ENCODE measurements around the gene DPP9. TPM values are rescaled to one million over a fixed set of nuclear protein-coding genes. Genes with fewer than 3 reads are reported as not detected.

Gene DPP9
- total and polyA plus RNA-seq, 2 of the 13 experiments (the other 11 are each of a cell fraction or from before 2014, with no cell fraction given) = 8.4 to 25.8 TPM

DNA sequence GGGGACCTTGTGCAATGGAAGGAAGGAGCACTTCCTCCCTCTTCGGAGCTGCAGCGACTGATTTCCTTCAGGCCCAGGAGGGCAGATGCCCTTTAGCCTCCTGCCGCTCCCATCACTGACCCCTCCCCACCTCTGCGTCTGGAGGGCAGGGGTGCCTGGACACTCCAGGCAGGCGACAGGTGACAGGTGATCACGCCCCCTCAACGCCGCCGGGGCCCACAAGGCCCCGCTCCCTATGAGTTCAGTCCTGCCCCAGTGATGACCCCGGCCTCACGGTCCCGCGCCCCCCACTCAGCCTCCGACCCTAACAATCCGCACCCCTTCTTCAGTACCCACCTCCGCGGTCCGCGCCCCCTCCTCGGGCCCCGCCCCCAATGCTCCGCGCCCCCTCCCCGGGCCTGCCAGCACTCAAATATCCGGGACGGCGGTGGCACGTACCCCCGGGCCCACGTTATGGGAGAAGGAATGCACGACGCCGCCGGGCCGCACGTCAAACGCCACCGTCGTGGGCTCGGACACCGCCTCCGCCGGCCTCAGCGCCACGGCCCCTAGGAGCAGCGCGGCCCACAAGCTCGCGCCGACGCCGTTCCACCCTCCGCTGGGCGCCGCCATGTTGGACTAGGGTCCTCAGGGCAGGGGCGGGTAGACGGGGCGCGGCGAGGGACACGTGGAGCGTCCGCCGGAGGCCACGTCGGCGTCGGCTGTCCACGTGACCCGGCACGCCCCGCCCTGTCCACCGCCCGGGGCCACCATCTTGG lies 53.7 kb downstream of the DPP9 start, which contains the start of gene MYDGF (continued):
- TF ChIP-seq MEIS1 (CRISPR knock-in tag; IDR thresholded peaks at IDR 0.05; ENCODE audit: borderline replicate concordance) (peak; percentile 56), ZNF264 (CRISPR knock-in tag; IDR thresholded peaks at IDR 0.05) (no peak), TGIF2 (CRISPR knock-in tag; IDR thresholded peaks at IDR 0.05) (no peak; the same call in 1 of the 2 replicates), CBFB (CRISPR knock-in tag; IDR thresholded peaks at IDR 0.05) (peak; percentile 50; the same call in 1 of the 2 replicates), ZNF816 (CRISPR knock-in tag; IDR thresholded peaks at IDR 0.05; ENCODE audit: borderline replicate concordance) (no peak; the same call in 1 of the 2 replicates), PCBP2 (optimal IDR thresholded peaks at IDR 0.05; ENCODE audit: low read depth, low read length, poor library complexity, severe bottlenecking) (no peak), ZNF569 (CRISPR knock-in tag; IDR thresholded peaks at IDR 0.05; ENCODE audit: borderline replicate concordance) (no peak), RBM39 (IDR thresholded peaks at IDR 0.05; ENCODE audit: low read depth, low read length, poor library complexity, severe bottlenecking) (no peak)
- TF ChIP-seq, protein P1, sequence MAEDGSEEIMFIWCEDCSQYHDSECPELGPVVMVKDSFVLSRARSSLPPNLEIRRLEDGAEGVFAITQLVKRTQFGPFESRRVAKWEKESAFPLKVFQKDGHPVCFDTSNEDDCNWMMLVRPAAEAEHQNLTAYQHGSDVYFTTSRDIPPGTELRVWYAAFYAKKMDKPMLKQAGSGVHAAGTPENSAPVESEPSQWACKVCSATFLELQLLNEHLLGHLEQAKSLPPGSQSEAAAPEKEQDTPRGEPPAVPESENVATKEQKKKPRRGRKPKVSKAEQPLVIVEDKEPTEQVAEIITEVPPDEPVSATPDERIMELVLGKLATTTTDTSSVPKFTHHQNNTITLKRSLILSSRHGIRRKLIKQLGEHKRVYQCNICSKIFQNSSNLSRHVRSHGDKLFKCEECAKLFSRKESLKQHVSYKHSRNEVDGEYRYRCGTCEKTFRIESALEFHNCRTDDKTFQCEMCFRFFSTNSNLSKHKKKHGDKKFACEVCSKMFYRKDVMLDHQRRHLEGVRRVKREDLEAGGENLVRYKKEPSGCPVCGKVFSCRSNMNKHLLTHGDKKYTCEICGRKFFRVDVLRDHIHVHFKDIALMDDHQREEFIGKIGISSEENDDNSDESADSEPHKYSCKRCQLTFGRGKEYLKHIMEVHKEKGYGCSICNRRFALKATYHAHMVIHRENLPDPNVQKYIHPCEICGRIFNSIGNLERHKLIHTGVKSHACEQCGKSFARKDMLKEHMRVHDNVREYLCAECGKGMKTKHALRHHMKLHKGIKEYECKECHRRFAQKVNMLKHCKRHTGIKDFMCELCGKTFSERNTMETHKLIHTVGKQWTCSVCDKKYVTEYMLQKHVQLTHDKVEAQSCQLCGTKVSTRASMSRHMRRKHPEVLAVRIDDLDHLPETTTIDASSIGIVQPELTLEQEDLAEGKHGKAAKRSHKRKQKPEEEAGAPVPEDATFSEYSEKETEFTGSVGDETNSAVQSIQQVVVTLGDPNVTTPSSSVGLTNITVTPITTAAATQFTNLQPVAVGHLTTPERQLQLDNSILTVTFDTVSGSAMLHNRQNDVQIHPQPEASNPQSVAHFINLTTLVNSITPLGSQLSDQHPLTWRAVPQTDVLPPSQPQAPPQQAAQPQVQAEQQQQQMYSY (CRISPR knock-in tag; IDR thresholded peaks at IDR 0.05) = no peak
- TF ChIP-seq, protein P2, sequence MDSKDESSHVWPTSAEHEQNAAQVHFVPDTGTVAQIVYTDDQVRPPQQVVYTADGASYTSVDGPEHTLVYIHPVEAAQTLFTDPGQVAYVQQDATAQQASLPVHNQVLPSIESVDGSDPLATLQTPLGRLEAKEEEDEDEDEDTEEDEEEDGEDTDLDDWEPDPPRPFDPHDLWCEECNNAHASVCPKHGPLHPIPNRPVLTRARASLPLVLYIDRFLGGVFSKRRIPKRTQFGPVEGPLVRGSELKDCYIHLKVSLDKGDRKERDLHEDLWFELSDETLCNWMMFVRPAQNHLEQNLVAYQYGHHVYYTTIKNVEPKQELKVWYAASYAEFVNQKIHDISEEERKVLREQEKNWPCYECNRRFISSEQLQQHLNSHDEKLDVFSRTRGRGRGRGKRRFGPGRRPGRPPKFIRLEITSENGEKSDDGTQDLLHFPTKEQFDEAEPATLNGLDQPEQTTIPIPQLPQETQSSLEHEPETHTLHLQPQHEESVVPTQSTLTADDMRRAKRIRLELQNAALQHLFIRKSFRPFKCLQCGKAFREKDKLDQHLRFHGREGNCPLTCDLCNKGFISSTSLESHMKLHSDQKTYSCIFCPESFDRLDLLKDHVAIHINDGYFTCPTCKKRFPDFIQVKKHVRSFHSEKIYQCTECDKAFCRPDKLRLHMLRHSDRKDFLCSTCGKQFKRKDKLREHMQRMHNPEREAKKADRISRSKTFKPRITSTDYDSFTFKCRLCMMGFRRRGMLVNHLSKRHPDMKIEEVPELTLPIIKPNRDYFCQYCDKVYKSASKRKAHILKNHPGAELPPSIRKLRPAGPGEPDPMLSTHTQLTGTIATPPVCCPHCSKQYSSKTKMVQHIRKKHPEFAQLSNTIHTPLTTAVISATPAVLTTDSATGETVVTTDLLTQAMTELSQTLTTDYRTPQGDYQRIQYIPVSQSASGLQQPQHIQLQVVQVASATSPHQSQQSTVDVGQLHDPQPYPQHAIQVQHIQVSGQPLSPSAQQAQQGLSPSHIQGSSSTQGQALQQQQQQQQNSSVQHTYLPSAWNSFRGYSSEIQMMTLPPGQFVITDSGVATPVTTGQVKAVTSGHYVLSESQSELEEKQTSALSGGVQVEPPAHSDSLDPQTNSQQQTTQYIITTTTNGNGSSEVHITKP (CRISPR knock-in tag; IDR thresholded peaks at IDR 0.05; ENCODE audit: low read depth) = no peak
- TF ChIP-seq, protein P3, sequence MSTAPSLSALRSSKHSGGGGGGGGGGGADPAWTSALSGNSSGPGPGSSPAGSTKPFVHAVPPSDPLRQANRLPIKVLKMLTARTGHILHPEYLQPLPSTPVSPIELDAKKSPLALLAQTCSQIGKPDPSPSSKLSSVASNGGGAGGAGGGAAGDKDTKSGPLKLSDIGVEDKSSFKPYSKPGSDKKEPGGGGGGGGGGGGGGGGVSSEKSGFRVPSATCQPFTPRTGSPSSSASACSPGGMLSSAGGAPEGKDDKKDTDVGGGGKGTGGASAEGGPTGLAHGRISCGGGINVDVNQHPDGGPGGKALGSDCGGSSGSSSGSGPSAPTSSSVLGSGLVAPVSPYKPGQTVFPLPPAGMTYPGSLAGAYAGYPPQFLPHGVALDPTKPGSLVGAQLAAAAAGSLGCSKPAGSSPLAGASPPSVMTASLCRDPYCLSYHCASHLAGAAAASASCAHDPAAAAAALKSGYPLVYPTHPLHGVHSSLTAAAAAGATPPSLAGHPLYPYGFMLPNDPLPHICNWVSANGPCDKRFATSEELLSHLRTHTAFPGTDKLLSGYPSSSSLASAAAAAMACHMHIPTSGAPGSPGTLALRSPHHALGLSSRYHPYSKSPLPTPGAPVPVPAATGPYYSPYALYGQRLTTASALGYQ (CRISPR knock-in tag; IDR thresholded peaks at IDR 0.05) = no peak
- TF ChIP-seq, protein P4, sequence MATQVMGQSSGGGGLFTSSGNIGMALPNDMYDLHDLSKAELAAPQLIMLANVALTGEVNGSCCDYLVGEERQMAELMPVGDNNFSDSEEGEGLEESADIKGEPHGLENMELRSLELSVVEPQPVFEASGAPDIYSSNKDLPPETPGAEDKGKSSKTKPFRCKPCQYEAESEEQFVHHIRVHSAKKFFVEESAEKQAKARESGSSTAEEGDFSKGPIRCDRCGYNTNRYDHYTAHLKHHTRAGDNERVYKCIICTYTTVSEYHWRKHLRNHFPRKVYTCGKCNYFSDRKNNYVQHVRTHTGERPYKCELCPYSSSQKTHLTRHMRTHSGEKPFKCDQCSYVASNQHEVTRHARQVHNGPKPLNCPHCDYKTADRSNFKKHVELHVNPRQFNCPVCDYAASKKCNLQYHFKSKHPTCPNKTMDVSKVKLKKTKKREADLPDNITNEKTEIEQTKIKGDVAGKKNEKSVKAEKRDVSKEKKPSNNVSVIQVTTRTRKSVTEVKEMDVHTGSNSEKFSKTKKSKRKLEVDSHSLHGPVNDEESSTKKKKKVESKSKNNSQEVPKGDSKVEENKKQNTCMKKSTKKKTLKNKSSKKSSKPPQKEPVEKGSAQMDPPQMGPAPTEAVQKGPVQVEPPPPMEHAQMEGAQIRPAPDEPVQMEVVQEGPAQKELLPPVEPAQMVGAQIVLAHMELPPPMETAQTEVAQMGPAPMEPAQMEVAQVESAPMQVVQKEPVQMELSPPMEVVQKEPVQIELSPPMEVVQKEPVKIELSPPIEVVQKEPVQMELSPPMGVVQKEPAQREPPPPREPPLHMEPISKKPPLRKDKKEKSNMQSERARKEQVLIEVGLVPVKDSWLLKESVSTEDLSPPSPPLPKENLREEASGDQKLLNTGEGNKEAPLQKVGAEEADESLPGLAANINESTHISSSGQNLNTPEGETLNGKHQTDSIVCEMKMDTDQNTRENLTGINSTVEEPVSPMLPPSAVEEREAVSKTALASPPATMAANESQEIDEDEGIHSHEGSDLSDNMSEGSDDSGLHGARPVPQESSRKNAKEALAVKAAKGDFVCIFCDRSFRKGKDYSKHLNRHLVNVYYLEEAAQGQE (IDR thresholded peaks at IDR 0.05; ENCODE audit: borderline replicate concordance in 1 of 2, low read depth in 1 of 2, low read length in 2 of 2) = peak in 1 of 2 experiments; percentile 43; a peak in 1 of 4 replicates
